ENCODE measurements around the gene RTP5. TPM values are rescaled to one million over a fixed set of nuclear protein-coding genes. Genes with fewer than 3 reads are reported as not detected.

The RTP5 gene
- total and polyA plus RNA-seq, 2 donors (not counting 3 experiments of a cell fraction or from before 2014, with no cell fraction given), result not detected

GRCh38 chr2:241913703-241914102, 44.2 kb downstream of the RTP5 start:
- H3K4me3 ChIP-seq (replicated peaks in 1 of 3; ENCODE audit: insufficient read depth in 1 of 3, low read depth in 1 of 3, low read length in 3 of 3), result no peak overlapping the region
- ChIA-PET CTCF (no interaction called here), POLR2A (no interaction called here)
- H3K9me3 ChIP-seq (replicated peaks; ENCODE audit: control insufficient read depth, insufficient read depth, low read length), result no peaks in the 10 kb centered on the region
- no peaks in the 10 kb centered on the region for H4K20me1 ChIP-seq (replicated peaks; ENCODE audit: control insufficient read depth, extremely low read depth, insufficient read depth, low read length)
- H3K4me2 ChIP-seq (ENCODE audit: insufficient read depth, low read length), result no peak overlapping the region
- H3K27me3 ChIP-seq (ENCODE audit: control insufficient read depth in 2 of 2, insufficient read depth in 2 of 2, low read length in 2 of 2), result no peaks in the 10 kb centered on the region
- H3K9ac ChIP-seq (replicated peaks; ENCODE audit: extremely low read depth, insufficient read depth, low read length), result no peak overlapping the region
- H2AFZ ChIP-seq (ENCODE audit: low read depth, low read length), result no peak overlapping the region
- DNase-seq (ENCODE audit: low read depth, low spot score) (no peak), FAIRE-seq (no peak)
- no peaks in the 10 kb centered on the region for H3K4me1 ChIP-seq (ENCODE audit: control insufficient read depth, extremely low read depth, insufficient read depth, low read length)
- dilution Hi-C loops (cut with MboI; ENCODE audit: extremely low pct_ligation_motif_present, low sequenced_read_pairs), result no loop called here
- intact Hi-C loops (cut with micrococcal nuclease), result no loop called here
- BruUV-seq (replicated peaks), result no TSS peak
- no peaks in the 10 kb centered on the region for H3K79me2 ChIP-seq (ENCODE audit: control insufficient read depth, insufficient read depth, low read length)
- TF ChIP-seq MAX (IDR thresholded peaks at IDR 0.05; ENCODE audit: insufficient read depth, insufficient read length) (no peak), CTCF (IDR thresholded peaks at IDR 0.05; ENCODE audit: extremely low read depth in 1 of 2, insufficient read depth in 1 of 2, low read depth in 1 of 2, low read length in 2 of 2) (no peak), GATA2 (IDR thresholded peaks at IDR 0.05; ENCODE audit: insufficient read depth, insufficient read length, low read depth, low read length) (no peak), FOS (IDR thresholded peaks at IDR 0.05; ENCODE audit: borderline replicate concordance, insufficient read depth, low read length) (no peak)
- H3K27ac ChIP-seq (ENCODE audit: insufficient read depth, low read depth, low read length), result no peak overlapping the region
- no peaks in the 10 kb centered on the region for H3K9me1 ChIP-seq (replicated peaks; ENCODE audit: control insufficient read depth, extremely low read depth, insufficient read depth, low read length)
- H3K36me3 ChIP-seq (ENCODE audit: control insufficient read depth in 2 of 2, extremely low read depth in 1 of 2, insufficient read depth in 2 of 2, low read length in 2 of 2), result no peaks in the 10 kb centered on the region

- H3K27ac ChIP-seq (ENCODE audit: insufficient read depth, low read depth, low read length), result no peak overlapping the region
- POLR2A ChIA-PET, result no interaction called here
- no peak overlapping the region for H3K4me3 ChIP-seq (replicated peaks in 1 of 3; ENCODE audit: insufficient read depth in 1 of 3, low read depth in 1 of 3, low read length in 3 of 3)
- H2AFZ ChIP-seq (ENCODE audit: low read depth, low read length), result no peak overlapping the region
- no peak overlapping the region for H3K9ac ChIP-seq (replicated peaks; ENCODE audit: extremely low read depth, insufficient read depth, low read length)
- no peaks in the 10 kb centered on the region for H3K4me1 ChIP-seq (ENCODE audit: control insufficient read depth, extremely low read depth, insufficient read depth, low read length)
- H3K4me2 ChIP-seq (ENCODE audit: insufficient read depth, low read length), result no peak overlapping the region
- intact Hi-C loops (cut with micrococcal nuclease), result no loop called here
- no peaks in the 10 kb centered on the region for H3K9me1 ChIP-seq (replicated peaks; ENCODE audit: control insufficient read depth, extremely low read depth, insufficient read depth, low read length)
- H3K27me3 ChIP-seq (ENCODE audit: control insufficient read depth in 2 of 2, insufficient read depth in 2 of 2, low read length in 2 of 2), result no peaks in the 10 kb centered on the region
- TF ChIP-seq GATA2 (IDR thresholded peaks at IDR 0.05; ENCODE audit: insufficient read depth, insufficient read length, low read depth, low read length) (no peak), POLR2A (IDR thresholded peaks at IDR 0.05; ENCODE audit: low read depth, low read length) (no peak), JUN (IDR thresholded peaks at IDR 0.05; ENCODE audit: borderline replicate concordance, insufficient read depth, insufficient read length, low read depth) (no peak), CTCF (IDR thresholded peaks at IDR 0.05; ENCODE audit: extremely low read depth in 1 of 2, insufficient read depth in 1 of 2, low read depth in 1 of 2, low read length in 2 of 2) (no peak), MYC (IDR thresholded peaks at IDR 0.05; ENCODE audit: low read depth, low read length) (no peak), FOS (IDR thresholded peaks at IDR 0.05; ENCODE audit: borderline replicate concordance, insufficient read depth, low read length) (no peak), EZH2 (IDR thresholded peaks at IDR 0.05; ENCODE audit: borderline replicate concordance, low read depth, low read length, severe bottlenecking) (no peak), POLR2AphosphoS5 (IDR thresholded peaks at IDR 0.05; ENCODE audit: insufficient read depth, low read depth, low read length) (no peak), MAX (IDR thresholded peaks at IDR 0.05; ENCODE audit: insufficient read depth, insufficient read length) (no peak)
- DNase-seq (ENCODE audit: low read depth, low spot score) (no peak), FAIRE-seq (no peak)
- no peaks in the 10 kb centered on the region for H4K20me1 ChIP-seq (replicated peaks; ENCODE audit: control insufficient read depth, extremely low read depth, insufficient read depth, low read length)
- no peaks in the 10 kb centered on the region for H3K79me2 ChIP-seq (ENCODE audit: control insufficient read depth, insufficient read depth, low read length)
- dilution Hi-C loops (cut with MboI; ENCODE audit: extremely low pct_ligation_motif_present, low sequenced_read_pairs), result no loop called here
- CTCF ChIA-PET, result no interaction called here
- no TSS peak for BruUV-seq (replicated peaks)
- H3K9me3 ChIP-seq (replicated peaks; ENCODE audit: control insufficient read depth, insufficient read depth, low read length), result no peaks in the 10 kb centered on the region
- H3K36me3 ChIP-seq (ENCODE audit: control insufficient read depth in 2 of 2, extremely low read depth in 1 of 2, insufficient read depth in 2 of 2, low read length in 2 of 2), result no peaks in the 10 kb centered on the region
Measured at GRCh38 chr2:241914542-241914941, 45.0 kb downstream of the RTP5 start.
